Measurements from ENCODE around the gene ZNF581. TPM values are rescaled to one million over a fixed set of nuclear protein-coding genes. Genes with fewer than 3 reads are reported as not detected.

ZNF581 gene
- total and polyA plus RNA-seq, 11 donors = 4.7 to 12.7 (median 7.2) TPM

DNA sequence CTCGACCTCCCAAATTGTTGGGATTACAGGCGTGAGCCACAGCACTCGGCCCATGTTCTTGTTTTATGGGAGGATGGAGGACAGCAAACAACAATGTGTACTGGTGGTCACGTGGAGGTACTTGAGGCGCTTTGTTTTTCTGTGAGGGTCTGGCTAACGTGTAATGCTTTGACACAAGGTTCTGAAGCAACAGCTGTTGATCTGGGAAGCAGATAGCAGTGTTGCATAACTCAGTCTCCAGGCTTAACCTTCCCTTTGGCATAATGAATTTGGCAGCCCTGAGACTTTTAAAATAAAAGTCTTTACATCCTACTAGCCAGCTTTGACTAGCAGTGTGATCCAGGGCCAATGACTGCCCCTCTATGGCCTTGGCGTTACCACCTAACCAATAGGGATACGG lies 9.6 kb upstream of the ZNF581 start:
- ATAC-seq (no peak), DNase-seq (no peak)
- Histone ChIP-seq H3K27ac (peak overlapping the region in 5 of 12 donors; percentile 93 to 98 (median 96)), H3K27me3 (no peaks in the 10 kb centered on the region), H3K9me3 (no peaks in the 10 kb centered on the region), H3K4me3 (no peak overlapping the region), H3K36me3 (peaks cover 0 to 6% (median 0%) of the 10 kb centered on the region in 9 donors), H3K4me1 (peaks cover 6 to 50% (median 24%) of the 10 kb centered on the region in 12 donors)
- intact Hi-C loops (cut with DNase I) = loop anchor here in 8 of 10 donors (2.0 to 10.0 kb wide), 14 partner anchors 19 to 249 kb away; partner anchors contain the start of genes C19orf85 (in 1 of the 8), FIZ1 (in 1 of the 8), ISOC2 (in 1 of the 8) and RPL28 (in 1 of the 8)
- TF ChIP-seq POLR2A (IDR thresholded peaks at IDR 0.05) = no peak
- TF ChIP-seq, protein P1, sequence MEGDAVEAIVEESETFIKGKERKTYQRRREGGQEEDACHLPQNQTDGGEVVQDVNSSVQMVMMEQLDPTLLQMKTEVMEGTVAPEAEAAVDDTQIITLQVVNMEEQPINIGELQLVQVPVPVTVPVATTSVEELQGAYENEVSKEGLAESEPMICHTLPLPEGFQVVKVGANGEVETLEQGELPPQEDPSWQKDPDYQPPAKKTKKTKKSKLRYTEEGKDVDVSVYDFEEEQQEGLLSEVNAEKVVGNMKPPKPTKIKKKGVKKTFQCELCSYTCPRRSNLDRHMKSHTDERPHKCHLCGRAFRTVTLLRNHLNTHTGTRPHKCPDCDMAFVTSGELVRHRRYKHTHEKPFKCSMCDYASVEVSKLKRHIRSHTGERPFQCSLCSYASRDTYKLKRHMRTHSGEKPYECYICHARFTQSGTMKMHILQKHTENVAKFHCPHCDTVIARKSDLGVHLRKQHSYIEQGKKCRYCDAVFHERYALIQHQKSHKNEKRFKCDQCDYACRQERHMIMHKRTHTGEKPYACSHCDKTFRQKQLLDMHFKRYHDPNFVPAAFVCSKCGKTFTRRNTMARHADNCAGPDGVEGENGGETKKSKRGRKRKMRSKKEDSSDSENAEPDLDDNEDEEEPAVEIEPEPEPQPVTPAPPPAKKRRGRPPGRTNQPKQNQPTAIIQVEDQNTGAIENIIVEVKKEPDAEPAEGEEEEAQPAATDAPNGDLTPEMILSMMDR (IDR thresholded peaks at IDR 0.05) = no peak
- 77 to 88% (median 80%) methylated on average over 8 of the region's 8 CpGs for WGBS, 4 donors

DNA sequence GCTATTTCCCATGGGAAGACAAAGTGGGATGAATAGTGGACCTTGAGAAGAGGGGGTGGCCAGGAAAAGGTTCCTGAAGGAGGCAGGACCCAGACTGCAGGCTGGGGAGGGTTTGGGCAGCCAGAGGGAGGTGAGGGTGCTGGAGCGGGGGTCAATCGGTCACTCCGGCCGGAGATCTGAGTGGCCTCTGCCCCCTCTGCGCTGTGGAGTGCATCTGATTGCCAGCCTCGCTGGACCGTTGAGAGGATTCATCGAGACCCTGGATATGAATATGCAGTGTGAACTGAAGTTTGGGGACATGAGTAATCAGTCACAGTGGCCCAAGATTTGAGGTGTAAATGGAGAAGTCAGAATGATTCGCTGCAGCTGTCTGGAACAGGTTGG lies 8.1 kb upstream of the ZNF581 start:
- intact Hi-C loops (cut with DNase I) = loop anchor here in 3 of 10 donors (2.0 to 10.0 kb wide), 3 partner anchors 17 to 251 kb away; partner anchors contain the start of genes RPL28 (in 1 of the 3) and TMEM238 (in 1 of the 3)
- 6 to 16% (median 11%) methylated on average over 9 of the region's 9 CpGs for WGBS, 4 donors
- no peaks in the 10 kb centered on the region for H3K27me3 ChIP-seq
- DNase-seq (no peak), ATAC-seq (no peak)
- peaks cover 9 to 65% (median 35%) of the 10 kb centered on the region in 12 donors for H3K4me1 ChIP-seq
- H3K9me3 ChIP-seq = no peaks in the 10 kb centered on the region
- no peak for TF ChIP-seq POLR2A (IDR thresholded peaks at IDR 0.05)
- TF ChIP-seq, protein P1 (IDR thresholded peaks at IDR 0.05) = no peak
- peak overlapping the region; percentile 75 to 100 (median 98) for H3K4me3 ChIP-seq
- peak overlapping the region; percentile 88 to 99 (median 97) for H3K27ac ChIP-seq
- H3K36me3 ChIP-seq = peaks cover 0 to 6% (median 0%) of the 10 kb centered on the region in 9 donors

GRCh38 chr19:55635856-55636440 lies 7.5 kb upstream of the ZNF581 start:
- Histone ChIP-seq H3K4me3 (peak overlapping the region; percentile 75 to 100 (median 98)), H3K27me3 (no peaks in the 10 kb centered on the region), H3K36me3 (peaks cover 0 to 6% (median 0%) of the 10 kb centered on the region in 9 donors), H3K4me1 (peaks cover 9 to 69% (median 38%) of the 10 kb centered on the region in 12 donors), H3K27ac (peak overlapping the region in 11 of 12 donors; percentile 93 to 99 (median 97)), H3K9me3 (no peaks in the 10 kb centered on the region)
- TF ChIP-seq, protein P1 (IDR thresholded peaks at IDR 0.05) = no peak
- TF ChIP-seq POLR2A (IDR thresholded peaks at IDR 0.05) = no peak
- 69 to 71% (median 70%) methylated on average over 7 of the region's 7 CpGs for WGBS, 4 donors
- no peak for DNase-seq
- intact Hi-C loops (cut with DNase I) = loop anchor here in 3 of 10 donors (2.0 to 10.0 kb wide), 3 partner anchors 17 to 251 kb away; partner anchors contain the start of genes RPL28 (in 1 of the 3) and TMEM238 (in 1 of the 3)
- ATAC-seq = no peak

DNA sequence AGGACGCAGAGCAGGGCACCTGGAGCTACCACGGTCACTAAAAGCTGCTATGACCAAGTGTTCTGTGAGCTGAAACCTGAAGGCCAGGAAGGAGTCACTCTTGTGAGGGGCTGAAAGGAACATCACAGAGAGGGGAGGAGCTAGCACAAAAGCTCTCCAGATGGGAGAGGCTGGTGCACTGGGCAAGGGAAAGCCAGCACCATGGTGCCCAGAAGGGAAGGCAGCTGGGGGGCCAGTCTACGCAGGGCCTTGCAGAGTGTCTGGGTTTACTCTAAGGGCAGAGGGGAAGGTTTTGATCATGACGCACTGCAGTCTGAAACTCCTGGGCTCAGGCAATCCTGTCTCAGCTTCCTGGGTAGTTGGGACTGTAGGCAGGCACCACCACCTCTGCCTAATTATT lies 6.7 kb upstream of the ZNF581 start:
- intact Hi-C loops (cut with DNase I) = loop anchor here in 2 of 10 donors (5.0 to 10.0 kb wide), 2 partner anchors 49 to 252 kb away; partner anchors contain the start of genes RPL28 (in 1 of the 2) and TMEM238 (in 1 of the 2)
- WGBS, 4 donors = 81 to 92% (median 86%) methylated on average over 3 to 4 of the region's 4 CpGs
- peak overlapping the region in 3 of 12 donors; percentile 7 to 100 (median 98) for H3K4me3 ChIP-seq
- no peak overlapping the region for H3K27ac ChIP-seq
- DNase-seq (no peak), ATAC-seq (no peak)
- peaks cover 0 to 6% (median 0%) of the 10 kb centered on the region in 9 donors for H3K36me3 ChIP-seq
- peaks cover 9 to 73% (median 38%) of the 10 kb centered on the region in 12 donors for H3K4me1 ChIP-seq
- TF ChIP-seq POLR2A (IDR thresholded peaks at IDR 0.05) = no peak
- TF ChIP-seq, protein P1 (IDR thresholded peaks at IDR 0.05) = no peak
- no peaks in the 10 kb centered on the region for H3K27me3 ChIP-seq
- no peaks in the 10 kb centered on the region for H3K9me3 ChIP-seq

All from heart left ventricle (tissue), 16 donors.